Liver (tissue), 3 donors: Measurements from ENCODE around the gene SERPING1.

Experiments
- RXRA ChIP-seq, 2 donors: IDR thresholded peaks; 2 replicates each; pipeline ENCODE4 v1.6.1; 2017 to 2018; ENCODE audit warnings: antibody characterized with exemption in 2 of 2, mild to moderate bottlenecking in 1 of 2
- TF ChIP-seq, protein P1 (sequence below): fragments of 150-350 bp; IDR thresholded peaks from 2 replicates; pipeline ENCODE4 v1.5.1; 2017; ENCODE audit warnings: improper control_type of control experiment, low read depth, low read length; ENCODE audit not compliant: missing input control
- donor health status: healthy.
- donor health status: healthy.

DNA sequence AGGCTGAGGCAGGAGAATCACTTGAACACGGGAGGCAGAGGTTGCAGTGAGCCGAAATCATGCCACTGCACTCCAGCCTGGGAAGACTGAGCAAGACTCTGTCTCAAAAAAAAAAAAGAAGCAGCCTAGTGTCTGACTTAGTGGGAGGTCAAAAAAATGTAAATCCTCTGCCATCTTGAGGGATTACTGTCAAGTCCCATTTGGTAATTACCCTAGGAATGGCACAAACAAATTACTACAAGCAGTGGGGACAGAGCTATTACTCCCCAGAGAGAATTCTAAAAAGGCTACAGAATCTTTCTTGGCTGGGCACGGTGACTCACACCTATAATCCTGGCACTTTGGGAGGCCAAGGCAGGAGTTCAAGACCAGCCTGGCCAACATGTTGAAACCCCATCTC is 3.8 kb downstream of the SERPING1 start:
- no peak for TF ChIP-seq RXRA (IDR thresholded peaks at IDR 0.05)
- TF ChIP-seq, protein P1, sequence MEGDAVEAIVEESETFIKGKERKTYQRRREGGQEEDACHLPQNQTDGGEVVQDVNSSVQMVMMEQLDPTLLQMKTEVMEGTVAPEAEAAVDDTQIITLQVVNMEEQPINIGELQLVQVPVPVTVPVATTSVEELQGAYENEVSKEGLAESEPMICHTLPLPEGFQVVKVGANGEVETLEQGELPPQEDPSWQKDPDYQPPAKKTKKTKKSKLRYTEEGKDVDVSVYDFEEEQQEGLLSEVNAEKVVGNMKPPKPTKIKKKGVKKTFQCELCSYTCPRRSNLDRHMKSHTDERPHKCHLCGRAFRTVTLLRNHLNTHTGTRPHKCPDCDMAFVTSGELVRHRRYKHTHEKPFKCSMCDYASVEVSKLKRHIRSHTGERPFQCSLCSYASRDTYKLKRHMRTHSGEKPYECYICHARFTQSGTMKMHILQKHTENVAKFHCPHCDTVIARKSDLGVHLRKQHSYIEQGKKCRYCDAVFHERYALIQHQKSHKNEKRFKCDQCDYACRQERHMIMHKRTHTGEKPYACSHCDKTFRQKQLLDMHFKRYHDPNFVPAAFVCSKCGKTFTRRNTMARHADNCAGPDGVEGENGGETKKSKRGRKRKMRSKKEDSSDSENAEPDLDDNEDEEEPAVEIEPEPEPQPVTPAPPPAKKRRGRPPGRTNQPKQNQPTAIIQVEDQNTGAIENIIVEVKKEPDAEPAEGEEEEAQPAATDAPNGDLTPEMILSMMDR = no peak
